Midbrain (tissue), 1 donor: ENCODE data around the gene WDR36.

Source experiments
- DNase-seq: peaks from one replicate; lab custom pipeline; 2025; lab: John Stamatoyannopoulos, UW

The WDR36 gene

GRCh38 chr5:111092062-111092853, at the start of gene WDR36:
WDR36 (plus strand) TSS chr5:111092348; CDS start chr5:111092457, 109 bp downstream.
- peak; percentile 93 for DNase-seq

GRCh38 chr5:111043712-111044506, 48.2 kb upstream of the WDR36 start:
- DNase-seq: no peak

- DNase-seq: no peak
Observed at GRCh38 chr5:111058064-111058463, 34.1 kb upstream of the WDR36 start.

DNA sequence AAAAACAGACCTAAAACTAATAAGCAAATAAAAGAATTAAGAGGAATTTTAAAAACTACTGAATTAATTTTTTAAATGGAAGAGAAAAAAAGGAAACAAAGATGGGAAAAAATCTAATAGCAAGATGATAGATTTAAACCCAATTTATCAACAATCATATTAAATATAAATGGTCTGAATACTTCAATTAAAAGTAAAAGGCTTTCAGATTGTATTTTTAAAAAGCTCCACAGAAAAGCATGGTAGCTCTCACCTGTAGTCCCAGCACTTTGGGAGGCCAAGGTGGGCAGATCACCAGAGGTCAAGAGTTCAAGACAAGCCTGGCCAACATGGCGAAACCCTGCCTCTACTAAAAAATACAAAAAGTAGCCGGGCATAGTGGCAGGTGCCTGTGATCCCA, 32.0 kb upstream of the WDR36 start:
- DNase-seq: no peak

- no peak for DNase-seq
Observed at GRCh38 chr5:111061618-111062017, 30.5 kb upstream of the WDR36 start.

GRCh38 chr5:111063709-111064322, 28.3 kb upstream of the WDR36 start:
- DNase-seq: no peak

GRCh38 chr5:111066261-111066938, 25.7 kb upstream of the WDR36 start:
- no peak for DNase-seq

GRCh38 chr5:111068213-111068612, 23.9 kb upstream of the WDR36 start:
- DNase-seq: no peak

- DNase-seq: no peak
Observed at GRCh38 chr5:111069839-111070238, 22.3 kb upstream of the WDR36 start.

DNA sequence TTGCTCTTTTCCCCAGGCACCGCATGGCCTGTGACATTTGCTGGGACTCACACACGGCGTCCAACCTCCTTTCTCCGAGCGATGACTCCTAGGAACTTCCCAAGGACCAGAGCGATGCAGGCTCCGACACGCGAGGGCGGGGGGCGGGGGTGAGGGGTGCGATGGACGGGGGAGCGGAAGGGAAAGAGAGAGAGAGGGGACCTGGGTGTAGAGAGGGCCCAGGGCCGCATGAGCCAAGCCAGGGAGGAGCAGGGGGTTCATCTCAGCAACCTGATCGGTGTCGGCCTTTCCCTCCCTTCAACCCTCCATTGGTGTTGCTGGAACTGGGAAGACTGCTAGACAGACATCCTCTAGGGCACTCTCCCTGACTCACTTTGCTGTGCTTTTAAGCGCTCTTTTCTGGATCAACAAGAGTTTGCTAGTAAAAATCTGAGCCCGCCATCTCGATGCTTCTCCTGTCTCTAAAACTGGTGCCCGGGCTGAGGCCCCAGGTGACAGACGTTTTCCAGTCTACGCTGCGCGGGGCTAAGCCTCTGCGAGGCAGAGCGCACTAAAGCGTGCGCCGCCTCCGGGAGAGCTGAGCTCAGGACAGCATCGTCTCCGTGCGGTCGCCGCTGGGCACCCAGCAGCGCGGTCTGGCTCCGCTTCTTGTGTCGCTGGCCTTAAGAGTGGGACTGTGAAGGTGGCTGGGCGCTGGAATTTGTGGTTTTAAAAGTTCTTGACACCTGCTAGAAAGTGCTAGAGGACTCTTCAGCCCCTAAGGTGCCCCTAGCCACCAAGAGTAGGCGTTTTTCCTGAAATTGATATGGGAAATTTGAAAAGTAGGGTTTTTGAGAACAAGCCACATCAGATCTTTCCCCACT, 21.6 kb upstream of the WDR36 start:
- no peak for DNase-seq

DNA sequence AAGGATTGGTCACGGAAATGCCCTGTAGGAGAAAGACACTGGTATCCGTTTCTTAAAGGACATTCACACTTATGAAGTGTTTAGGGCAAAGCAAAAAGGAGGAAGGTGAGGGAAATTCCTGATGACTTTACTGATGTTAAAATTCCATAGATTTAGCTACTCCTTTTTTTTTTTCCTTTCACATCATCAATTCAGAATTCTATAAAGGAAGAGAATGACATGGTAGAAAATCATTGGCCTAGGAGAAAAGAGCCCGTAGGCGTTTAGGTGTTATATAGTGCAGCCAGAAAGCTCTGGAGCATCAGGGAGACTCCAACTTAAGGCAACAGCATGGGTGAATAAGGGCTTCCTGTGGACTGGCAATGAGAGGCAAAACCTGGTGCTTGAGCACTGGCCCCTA, 20.7 kb upstream of the WDR36 start, which contains the start of gene TSLP:
Gene TSLP (plus strand): TSS at position 301 of the 400 bp plus-strand sequence. CDS start 178 bp downstream, outside the sequence.
- DNase-seq: no peak

DNA sequence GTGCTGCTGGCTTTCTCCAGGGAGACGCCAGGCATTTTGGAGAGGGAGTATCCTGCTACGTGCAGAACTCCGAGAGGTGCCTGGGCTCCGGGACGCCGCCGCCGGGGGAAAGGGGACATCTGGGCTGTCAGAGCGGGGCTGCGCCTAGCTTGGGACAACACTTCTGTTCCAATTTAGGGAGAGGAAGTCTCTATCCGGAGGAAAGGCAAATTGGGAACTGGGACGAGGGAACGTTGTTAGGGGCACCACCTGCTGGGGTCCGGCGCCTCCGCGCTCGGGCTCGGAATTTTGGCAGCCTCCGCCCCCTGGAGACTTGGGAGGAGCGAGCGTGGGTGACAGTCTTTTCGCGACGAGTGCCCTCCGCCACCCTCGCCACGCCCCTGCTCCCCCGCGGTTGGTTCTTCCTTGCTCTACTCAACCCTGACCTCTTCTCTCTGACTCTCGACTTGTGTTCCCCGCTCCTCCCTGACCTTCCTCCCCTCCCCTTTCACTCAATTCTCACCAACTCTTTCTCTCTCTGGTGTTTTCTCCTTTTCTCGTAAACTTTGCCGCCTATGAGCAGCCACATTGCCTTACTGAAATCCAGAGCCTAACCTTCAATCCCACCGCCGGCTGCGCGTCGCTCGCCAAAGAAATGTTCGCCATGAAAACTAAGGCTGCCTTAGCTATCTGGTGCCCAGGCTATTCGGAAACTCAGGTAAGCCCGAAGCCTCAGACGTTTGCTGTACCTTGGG, 19.0 kb upstream of the WDR36 start:
- DNase-seq: no peak

GRCh38 chr5:111074244-111074643, 17.9 kb upstream of the WDR36 start:
- DNase-seq: no peak

DNA sequence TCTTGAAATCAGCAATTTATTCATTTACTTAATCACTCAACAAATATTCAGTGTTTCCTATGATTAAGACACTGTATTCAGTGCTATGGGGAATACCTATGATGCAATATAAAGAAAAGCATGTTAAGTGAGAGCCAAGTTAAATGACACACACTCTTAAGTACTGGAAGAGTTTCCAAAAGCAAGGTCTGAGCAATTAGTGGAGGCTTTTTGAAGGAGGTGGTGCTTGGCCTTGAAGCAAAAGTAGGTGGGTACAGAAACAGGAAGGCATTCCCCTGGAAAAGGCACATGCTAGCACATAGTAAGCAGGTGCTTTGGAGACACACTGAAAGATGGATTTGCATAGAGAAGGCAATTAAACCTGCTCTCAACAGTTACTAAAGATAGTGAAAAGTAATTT, 16.6 kb upstream of the WDR36 start:
- DNase-seq: no peak

GRCh38 chr5:111076091-111076490, 16.1 kb upstream of the WDR36 start:
- no peak for DNase-seq

- DNase-seq: no peak
Observed at GRCh38 chr5:111077678-111078077, 14.5 kb upstream of the WDR36 start.

DNA sequence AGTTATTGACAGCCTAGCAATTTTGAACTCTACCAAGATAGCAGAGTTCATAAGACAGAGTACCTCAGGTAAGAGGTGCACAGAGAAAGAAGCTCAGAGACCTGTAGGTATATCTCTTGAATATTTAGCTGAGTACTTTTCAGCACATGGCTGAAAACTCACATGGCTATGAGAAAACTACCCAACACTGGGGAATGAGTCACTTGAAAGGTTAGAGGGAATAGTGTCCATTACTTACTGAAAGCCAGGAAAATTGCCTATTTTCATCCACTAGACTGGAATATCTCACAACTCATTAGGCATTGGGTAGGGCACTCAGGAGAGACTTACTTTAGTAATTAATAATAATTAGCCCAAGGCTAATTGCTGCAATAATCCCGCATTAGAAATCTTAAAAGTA, 12.3 kb upstream of the WDR36 start:
- no peak for DNase-seq

DNA sequence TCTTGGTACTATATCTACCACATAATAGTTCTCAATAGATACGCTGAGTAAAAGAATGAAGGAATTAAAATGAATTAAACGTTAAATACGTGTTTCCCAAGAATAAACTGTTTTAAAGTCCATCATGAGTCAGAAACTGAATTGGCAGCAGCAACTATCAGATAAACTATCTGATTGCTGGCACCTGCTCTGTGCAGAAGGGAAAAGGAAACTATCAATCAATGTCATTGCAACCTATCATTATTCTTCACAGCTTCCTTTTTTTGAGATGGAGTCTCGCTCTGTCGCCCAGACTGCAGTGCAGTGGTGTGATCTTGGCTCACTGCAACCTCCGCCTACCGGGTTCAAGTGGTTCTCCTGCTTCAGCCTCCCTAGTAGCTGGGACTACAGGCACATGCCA, 8.8 kb upstream of the WDR36 start:
- no peak for DNase-seq

DNA sequence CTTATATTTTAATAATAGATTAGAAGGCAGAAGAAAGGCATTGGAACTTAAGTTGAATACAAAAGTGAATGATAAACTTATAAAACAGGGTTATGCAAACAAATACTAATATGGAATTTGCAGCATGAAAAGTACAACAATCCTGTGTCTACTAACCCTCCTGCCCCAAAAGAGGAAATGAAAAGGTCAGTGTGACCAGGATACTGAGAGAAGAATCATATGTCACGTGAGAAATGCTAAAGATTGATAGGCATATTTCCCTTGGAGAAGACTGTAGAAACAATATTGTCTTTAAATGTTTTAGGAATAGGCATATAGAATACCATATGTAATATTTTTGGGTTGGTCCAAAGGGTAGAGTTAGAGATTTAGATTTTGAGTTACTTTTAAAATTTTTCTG, 3.8 kb downstream of the WDR36 start:
- DNase-seq: no peak

- DNase-seq: no peak
Observed at GRCh38 chr5:111099058-111099778, 7.1 kb downstream of the WDR36 start.
